Peyer's patch (tissue), 4 donors: ENCODE data around the gene CDKL4. TPM values are rescaled to one million over a fixed set of nuclear protein-coding genes. Genes with fewer than 3 reads are reported as not detected.
"Not testable (repeated sequence)": the region's sequence is repeated elsewhere in the genome, so short reads cannot be mapped to it uniquely, and the experiment has no call there.

ENCODE experiments used
- DNase-seq, 3 donors: peaks; one replicate each; pipeline ENCODE4 v3.0.0-alpha.2; 2017 to 2019
- H3K27ac ChIP-seq, 4 donors: fragments of 200-600 bp; sonication (generic); one replicate each; pipeline ENCODE4 v1.5.1; 2016 to 2019
- H3K27me3 ChIP-seq, 2 donors: fragments of 200-600 bp; sonication (generic); one replicate each; pipeline ENCODE4 v1.5.1; 2019
- H3K36me3 ChIP-seq, 3 donors: fragments of 200-600 bp; sonication (generic); one replicate each; pipeline ENCODE4 v1.5.1; 2016 to 2019
- H3K4me1 ChIP-seq, 4 donors: fragments of 200-600 bp; sonication (generic); one replicate each; pipeline ENCODE4 v1.5.1; 2016 to 2019
- H3K4me3 ChIP-seq, 4 donors: fragments of 200-600 bp; sonication (generic); 1 replicate in 3 of 4; 2 replicates in 1 of 4; pipeline ENCODE4 v1.5.1; 2016 to 2019; ENCODE audit warnings: mild to moderate bottlenecking in 1 of 4
- H3K9me3 ChIP-seq, 4 donors: fragments of 200-600 bp; sonication (generic); one replicate each; pipeline ENCODE4 v1.5.1; 2016 to 2019; ENCODE audit warnings: mild to moderate bottlenecking in 1 of 4
- CTCF ChIP-seq, 6 experiments: fragments of 450-650 bp in 4 of 6; fragments of 200-600 bp in 2 of 6; sonication (generic) in 1 of 6; IDR thresholded peaks; one replicate each; pipeline ENCODE4 v1.5.1; 2017 to 2019; ENCODE audit warnings: antibody characterized with exemption in 6 of 6, mild to moderate bottlenecking in 3 of 6, moderate library complexity in 1 of 6
- POLR2A ChIP-seq, 2 donors: fragments of 450-650 bp; IDR thresholded peaks; one replicate each; pipeline ENCODE4 v1.5.1; 2017; ENCODE audit warnings: antibody characterized with exemption in 2 of 2, mild to moderate bottlenecking in 2 of 2, moderate library complexity in 2 of 2
- total RNA-seq, 4 donors: library from RNA; depleted of rRNA; stranded (reverse); fragments of >200 nt; gene quantifications; one replicate each; pipeline ENCODE4 v1.1.0, GENCODE V29; 2016

The CDKL4 gene
- total RNA-seq, 4 donors from 2014 or later, result 0.70 to 4.1 (median 0.80) TPM; not detected in 1

- no peak overlapping the region for H3K4me3 ChIP-seq
- H3K36me3 ChIP-seq, result no peaks in the 10 kb centered on the region
- no peaks in the 10 kb centered on the region for H3K4me1 ChIP-seq
- no peak overlapping the region for H3K27ac ChIP-seq
- no peak for TF ChIP-seq CTCF (IDR thresholded peaks at IDR 0.05)
- no peak for TF ChIP-seq POLR2A (IDR thresholded peaks at IDR 0.05)
- DNase-seq, result no peak
- H3K9me3 ChIP-seq, result no peaks in the 10 kb centered on the region
- H3K27me3 ChIP-seq, result no peaks in the 10 kb centered on the region
Measured at GRCh38 chr2:39160982-39161381, 82.8 kb downstream of the CDKL4 start.

GRCh38 chr2:39159283-39159682, 84.5 kb downstream of the CDKL4 start:
- no peak overlapping the region for H3K27ac ChIP-seq
- no peaks in the 10 kb centered on the region for H3K36me3 ChIP-seq
- H3K4me3 ChIP-seq, result no peak overlapping the region
- H3K27me3 ChIP-seq, result no peaks in the 10 kb centered on the region
- H3K9me3 ChIP-seq, result no peaks in the 10 kb centered on the region
- TF ChIP-seq CTCF (IDR thresholded peaks at IDR 0.05) (no peak), POLR2A (IDR thresholded peaks at IDR 0.05) (no peak)
- no peak for DNase-seq
- H3K4me1 ChIP-seq, result no peaks in the 10 kb centered on the region

- Histone ChIP-seq H3K4me1 (no peaks in the 10 kb centered on the region), H3K4me3 (no peak overlapping the region), H3K27me3 (no peaks in the 10 kb centered on the region), H3K36me3 (no peaks in the 10 kb centered on the region), H3K9me3 (no peaks in the 10 kb centered on the region), H3K27ac (no peak overlapping the region)
- no peak for DNase-seq
- TF ChIP-seq CTCF (IDR thresholded peaks at IDR 0.05), result no peak
- no peak for TF ChIP-seq POLR2A (IDR thresholded peaks at IDR 0.05)
Measured at GRCh38 chr2:39158351-39158750, 85.4 kb downstream of the CDKL4 start.

- Histone ChIP-seq H3K36me3 (no peaks in the 10 kb centered on the region), H3K4me1 (no peaks in the 10 kb centered on the region), H3K9me3 (no peaks in the 10 kb centered on the region), H3K27me3 (no peaks in the 10 kb centered on the region), H3K4me3 (no peak overlapping the region), H3K27ac (no peak overlapping the region)
- no peak for DNase-seq
- TF ChIP-seq POLR2A (IDR thresholded peaks at IDR 0.05), result no peak
- no peak for TF ChIP-seq CTCF (IDR thresholded peaks at IDR 0.05)
Measured at GRCh38 chr2:39156846-39157245, 86.9 kb downstream of the CDKL4 start.

GRCh38 chr2:39156107-39156506, 87.7 kb downstream of the CDKL4 start:
- H3K27ac ChIP-seq, result no peak overlapping the region
- no peak for DNase-seq
- no peaks in the 10 kb centered on the region for H3K4me1 ChIP-seq
- no peak for TF ChIP-seq CTCF (IDR thresholded peaks at IDR 0.05)
- TF ChIP-seq POLR2A (IDR thresholded peaks at IDR 0.05), result no peak
- no peaks in the 10 kb centered on the region for H3K27me3 ChIP-seq
- H3K4me3 ChIP-seq, result no peak overlapping the region
- no peaks in the 10 kb centered on the region for H3K36me3 ChIP-seq
- H3K9me3 ChIP-seq, result no peaks in the 10 kb centered on the region

- not testable (repeated sequence) for H3K4me3 ChIP-seq
Measured at GRCh38 chr2:39155573-39155972, 88.2 kb downstream of the CDKL4 start.

More at GRCh38 chr2:39155573-39155972, 88.2 kb downstream of the CDKL4 start:
- not testable (repeated sequence) for DNase-seq, H3K36me3 ChIP-seq, H3K27ac ChIP-seq, H3K4me1 ChIP-seq, H3K27me3 ChIP-seq, H3K9me3 ChIP-seq
